Mononuclear cell (primary cell): ENCODE results near the gene NR2F6. TPM values are rescaled to one million over a fixed set of nuclear protein-coding genes. Genes with fewer than 3 reads are reported as not detected.

Experiments
- H3K27me3 ChIP-seq: 2 replicates; pipeline ENCODE4 v1.6.0; 2011; ENCODE audit warnings: low read length, control low read depth; ENCODE audit not compliant: insufficient read depth
- H3K4me1 ChIP-seq: 2 replicates; pipeline ENCODE4 v1.5.1; 2011; ENCODE audit warnings: mild to moderate bottlenecking, low read length, control low read depth; ENCODE audit not compliant: insufficient read depth
- H3K4me3 ChIP-seq: 2 replicates; pipeline ENCODE4 v1.5.1; 2011; ENCODE audit warnings: mild to moderate bottlenecking, low read length, moderate library complexity
- H3K9me3 ChIP-seq: 2 replicates; pipeline ENCODE4 v1.5.1; 2011; ENCODE audit warnings: low read depth, mild to moderate bottlenecking, control low read depth, low read length
- total RNA-seq: library from RNA; depleted of rRNA; stranded (reverse); fragments of >200 nt; gene quantifications from one replicate; pipeline ENCODE4 v1.2.3, GENCODE V29; 2012

NR2F6 gene
- total RNA-seq, 1 donor, result 2.1 TPM

- H3K4me3 ChIP-seq, result no peak overlapping the region
- no peaks in the 10 kb centered on the region for H3K9me3 ChIP-seq
- H3K27me3 ChIP-seq, result no peaks in the 10 kb centered on the region
- peaks cover 13% of the 10 kb centered on the region for H3K4me1 ChIP-seq
Measured at GRCh38 chr19:17249887-17250548, 4.3 kb upstream of the NR2F6 start.

DNA sequence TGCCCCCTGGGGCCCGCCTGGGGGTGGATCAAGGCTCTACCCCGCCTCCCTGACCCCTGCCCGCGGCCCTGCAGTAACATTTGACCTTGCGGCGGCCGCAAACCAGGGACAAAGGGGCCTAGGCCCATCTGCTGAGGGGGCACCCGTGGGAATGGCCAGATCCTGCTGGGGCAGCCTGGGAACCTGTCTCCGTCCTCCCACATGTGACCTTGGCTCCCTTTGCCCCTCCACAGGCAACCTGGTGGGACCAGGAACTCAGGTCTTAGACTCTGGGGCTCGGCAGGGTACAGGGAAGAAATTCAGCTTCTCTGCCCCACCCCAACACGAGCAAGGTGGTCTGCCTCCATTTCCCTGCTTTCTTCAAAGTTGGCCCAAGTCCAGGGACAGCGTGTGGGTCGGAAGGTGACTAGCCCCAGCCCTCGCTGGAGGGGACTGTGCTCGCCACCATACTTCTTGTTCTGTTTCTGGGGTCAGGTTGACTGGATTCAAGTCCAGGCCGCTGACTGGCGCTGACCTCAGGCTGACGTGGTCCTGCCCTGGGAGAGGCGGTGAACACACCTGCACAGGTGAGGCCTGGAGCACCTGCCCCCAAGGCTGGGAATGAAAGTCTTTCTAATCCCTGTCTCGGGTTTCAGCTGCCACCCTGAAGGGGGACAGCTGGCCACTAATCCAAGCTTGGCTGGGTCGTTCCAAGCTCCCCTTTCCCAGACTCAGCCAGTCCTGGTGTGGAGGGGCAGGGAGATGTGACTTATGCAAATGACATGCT lies 2.5 kb upstream of the NR2F6 start:
- Histone ChIP-seq H3K4me1 (peaks cover 18% of the 10 kb centered on the region), H3K27me3 (no peaks in the 10 kb centered on the region), H3K4me3 (no peak overlapping the region), H3K9me3 (no peaks in the 10 kb centered on the region)

DNA sequence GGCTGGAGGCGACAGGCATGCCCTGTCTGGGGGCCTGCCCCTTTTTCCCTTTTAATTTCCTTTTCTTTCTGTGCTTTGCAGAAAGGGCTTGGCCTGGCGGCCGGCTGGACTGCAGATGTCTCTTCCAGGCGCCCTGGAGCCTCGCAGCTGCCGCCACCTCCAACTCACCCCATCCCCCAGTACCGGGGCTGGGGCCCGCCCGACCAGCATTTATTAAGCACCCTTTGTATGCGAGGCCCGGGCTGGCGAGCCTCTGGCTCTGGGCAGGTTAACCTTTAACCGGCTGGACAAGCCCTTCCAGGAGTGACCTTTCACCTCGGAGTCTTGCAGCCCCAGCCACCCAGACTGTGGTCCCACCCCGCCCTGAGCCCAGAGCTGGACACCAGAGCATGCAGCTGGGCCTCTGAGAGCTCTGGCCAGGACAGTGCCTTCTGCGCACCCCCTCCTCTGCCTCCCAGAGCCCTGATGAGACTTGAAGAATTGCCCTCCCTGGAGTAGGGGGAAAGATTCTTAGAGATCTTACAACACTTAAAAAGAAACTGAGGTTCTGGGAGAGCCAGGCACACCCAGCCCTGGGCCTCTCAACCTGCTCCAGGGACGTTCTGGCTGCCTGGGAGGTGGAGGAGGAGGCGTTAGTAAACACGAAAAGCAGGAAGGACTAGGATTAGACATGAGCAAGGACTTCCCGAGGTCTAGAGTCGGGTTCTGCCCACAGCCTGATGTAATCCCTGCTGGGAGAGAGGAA lies 1.1 kb upstream of the NR2F6 start:
- Histone ChIP-seq H3K4me1 (peaks cover 18% of the 10 kb centered on the region), H3K27me3 (no peaks in the 10 kb centered on the region), H3K9me3 (no peaks in the 10 kb centered on the region), H3K4me3 (peak overlapping the region; percentile 36)

- Histone ChIP-seq H3K4me1 (peaks cover 18% of the 10 kb centered on the region), H3K4me3 (peak overlapping the region; percentile 23), H3K9me3 (no peaks in the 10 kb centered on the region), H3K27me3 (no peaks in the 10 kb centered on the region)
Measured at GRCh38 chr19:17244618-17245534, 843 bp downstream of the NR2F6 start.

DNA sequence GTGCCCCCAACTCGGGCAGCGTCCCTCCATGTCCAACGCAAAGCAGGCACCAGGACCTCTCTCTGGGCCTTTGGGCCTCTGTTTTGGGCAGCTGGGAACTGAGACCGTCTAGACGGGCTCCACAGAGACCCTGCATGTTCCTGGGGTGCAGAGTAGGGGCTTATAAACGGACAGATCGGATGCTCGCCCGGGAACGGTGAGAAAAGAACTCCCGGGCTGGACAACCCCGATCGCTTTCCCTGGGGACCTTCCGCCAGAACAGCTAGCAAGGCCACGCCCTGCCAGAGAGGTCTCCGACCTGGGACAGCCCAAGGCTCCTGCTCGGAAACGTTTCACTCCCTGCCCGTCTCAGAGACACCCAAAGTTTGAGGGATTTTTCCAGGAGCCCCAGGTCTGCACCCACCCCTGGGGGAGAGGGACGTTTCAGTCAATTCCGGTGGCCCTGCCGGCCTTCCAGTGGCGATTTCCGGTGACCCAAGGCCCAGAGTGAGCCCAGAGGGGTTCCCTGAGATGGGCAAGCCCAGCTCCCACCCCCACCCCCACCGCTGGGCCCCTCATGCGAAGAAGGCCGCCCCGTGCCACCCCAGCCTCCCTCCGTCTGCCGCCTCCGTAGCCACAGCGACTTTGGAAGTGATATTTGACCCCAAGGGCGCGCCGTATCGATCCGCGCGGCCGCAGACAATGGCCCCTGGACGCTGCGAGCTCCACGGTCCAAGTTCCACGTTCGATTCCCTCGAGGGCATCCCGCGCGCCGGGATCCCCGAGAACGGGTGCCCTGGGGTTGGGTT lies 1.7 kb downstream of the NR2F6 start:
- no peaks in the 10 kb centered on the region for H3K27me3 ChIP-seq
- H3K4me3 ChIP-seq, result no peak overlapping the region
- peaks cover 18% of the 10 kb centered on the region for H3K4me1 ChIP-seq
- H3K9me3 ChIP-seq, result no peaks in the 10 kb centered on the region

GRCh38 chr19:17243211-17243829 lies 2.4 kb downstream of the NR2F6 start:
- Histone ChIP-seq H3K4me3 (no peak overlapping the region), H3K27me3 (no peaks in the 10 kb centered on the region), H3K9me3 (no peaks in the 10 kb centered on the region), H3K4me1 (peaks cover 18% of the 10 kb centered on the region)

DNA sequence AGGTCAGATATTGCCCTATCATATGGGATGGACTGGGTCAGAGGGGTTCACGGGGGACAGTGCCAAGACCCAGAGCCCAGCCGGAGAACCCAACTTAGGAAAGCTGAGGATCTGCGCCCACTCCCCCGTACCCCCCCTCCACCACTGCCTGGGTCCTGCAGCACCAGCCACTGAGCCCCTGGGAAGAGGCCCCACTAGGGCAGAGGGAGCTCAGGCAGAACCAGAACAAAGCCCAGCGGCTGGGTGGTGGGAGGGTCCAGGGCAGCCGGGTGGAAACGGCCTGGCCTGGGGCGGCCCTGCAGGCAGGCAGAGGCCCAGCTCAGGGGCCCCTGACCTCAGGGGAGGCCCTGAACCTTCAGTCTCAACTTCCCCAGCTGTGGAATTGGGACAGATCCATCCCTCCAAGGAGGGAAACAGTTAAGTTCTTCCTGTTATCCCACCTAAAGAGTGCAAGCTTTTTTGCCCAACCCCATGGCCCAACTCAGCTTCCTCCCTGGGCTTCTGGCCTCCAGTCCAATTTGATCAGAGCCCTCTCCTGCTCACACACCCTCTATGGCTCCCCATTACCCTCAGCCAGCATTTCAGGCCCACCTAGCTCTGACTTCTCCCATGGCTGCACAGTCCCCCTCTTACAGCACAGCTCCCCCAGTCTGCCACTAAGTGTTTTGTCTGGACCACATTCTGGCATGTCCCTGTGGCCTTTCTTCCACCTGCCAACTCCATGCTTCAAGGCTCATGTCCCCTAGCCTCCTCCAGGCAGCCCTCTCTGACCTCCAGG lies 3.1 kb downstream of the NR2F6 start:
- peaks cover 18% of the 10 kb centered on the region for H3K4me1 ChIP-seq
- no peaks in the 10 kb centered on the region for H3K9me3 ChIP-seq
- H3K4me3 ChIP-seq, result no peak overlapping the region
- no peaks in the 10 kb centered on the region for H3K27me3 ChIP-seq

DNA sequence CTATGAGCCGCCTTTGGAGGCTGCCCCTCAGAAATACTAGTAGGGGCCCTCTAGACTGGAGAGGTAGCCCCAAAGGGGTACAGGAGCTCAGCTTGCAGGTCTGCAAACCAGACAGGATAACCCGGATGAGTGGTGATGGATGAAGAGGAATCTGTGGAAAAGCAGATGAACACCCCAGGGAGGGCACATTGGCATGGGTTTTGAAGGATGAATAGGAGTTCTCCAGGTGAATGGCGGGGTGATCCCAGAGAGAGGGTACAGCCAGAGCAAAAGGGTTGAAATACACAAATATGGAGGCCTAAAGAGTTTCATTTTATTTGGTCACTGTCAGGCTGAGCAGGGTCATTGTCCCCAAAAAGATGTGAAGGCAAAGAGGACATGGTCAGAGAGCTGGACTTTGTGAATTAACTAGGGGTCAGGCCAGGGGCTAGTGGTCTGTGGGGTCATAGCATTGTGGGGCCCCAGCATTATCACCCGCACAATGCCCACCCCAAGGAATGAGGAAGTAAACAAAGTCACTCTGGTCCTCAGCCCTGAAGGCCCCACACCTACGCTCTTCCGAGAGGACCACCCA lies 4.8 kb downstream of the NR2F6 start:
- Histone ChIP-seq H3K27me3 (no peaks in the 10 kb centered on the region), H3K4me1 (peaks cover 6% of the 10 kb centered on the region), H3K4me3 (no peak overlapping the region), H3K9me3 (no peaks in the 10 kb centered on the region)

GRCh38 chr19:17240062-17240752 lies 5.5 kb downstream of the NR2F6 start:
- Histone ChIP-seq H3K9me3 (no peaks in the 10 kb centered on the region), H3K4me1 (peaks cover 11% of the 10 kb centered on the region), H3K4me3 (no peak overlapping the region), H3K27me3 (no peaks in the 10 kb centered on the region)

- Histone ChIP-seq H3K9me3 (no peaks in the 10 kb centered on the region), H3K4me1 (peaks cover 16% of the 10 kb centered on the region), H3K27me3 (no peaks in the 10 kb centered on the region), H3K4me3 (no peak overlapping the region)
Measured at GRCh38 chr19:17237747-17238706, 7.7 kb downstream of the NR2F6 start.

GRCh38 chr19:17236811-17237543 lies 8.7 kb downstream of the NR2F6 start:
- H3K4me1 ChIP-seq, result peaks cover 16% of the 10 kb centered on the region
- no peak overlapping the region for H3K4me3 ChIP-seq
- no peaks in the 10 kb centered on the region for H3K27me3 ChIP-seq
- no peaks in the 10 kb centered on the region for H3K9me3 ChIP-seq
